ENCODE results near the gene AIFM2. TPM values are rescaled to one million over a fixed set of nuclear protein-coding genes. Genes with fewer than 3 reads are reported as not detected.

The AIFM2 gene
- total RNA-seq, 1 experiment from 2014 or later, result 31.1 TPM

GRCh38 chr10:70068925-70069324, 63.7 kb downstream of the AIFM2 start:
- BruUV-seq (replicated peaks), result no TSS peak
- TF ChIP-seq CTCF (IDR thresholded peaks at IDR 0.05; ENCODE audit: insufficient read depth in 1 of 2, low read depth in 1 of 2, low read length in 1 of 2, severe bottlenecking in 1 of 2, unreplicated experiment in 1 of 2), result no peak
- intact Hi-C loops (cut with micrococcal nuclease; ENCODE audit: unreplicated experiment), result no loop called here
- no peaks in the 10 kb centered on the region for H3K36me3 Mint-ChIP-seq (ENCODE audit: insufficient read depth, unreplicated experiment)
- Histone ChIP-seq H3K9me3 (no peaks in the 10 kb centered on the region), H3K4me3 (ENCODE audit: low read depth, low read length) (no peak overlapping the region), H3K27me3 (replicated peaks; ENCODE audit: control insufficient read depth, insufficient read depth, low read length) (no peaks in the 10 kb centered on the region; the same call in 1 of the 2 replicates), H3K36me3 (ENCODE audit: control insufficient read depth, insufficient read depth, low read length) (no peaks in the 10 kb centered on the region), H3K4me1 (no peaks in the 10 kb centered on the region)
- no peak overlapping the region for H3K4me3 Mint-ChIP-seq (ENCODE audit: unreplicated experiment)
- CTCF ChIA-PET, result interaction anchor here (1.5 kb wide), 1 partner anchor 78 kb away, joined by 6 read pairs; the partner anchor contains the start of gene TYSND1
- no peak overlapping the region for H3K27ac Mint-ChIP-seq (ENCODE audit: unreplicated experiment)
- DNase-seq, result no peak
- H3K4me1 Mint-ChIP-seq (ENCODE audit: low read depth, unreplicated experiment), result no peaks in the 10 kb centered on the region
- H3K27me3 Mint-ChIP-seq (ENCODE audit: insufficient read depth, unreplicated experiment), result peaks cover 10% of the 10 kb centered on the region
- no peaks in the 10 kb centered on the region for H3K9me3 Mint-ChIP-seq (ENCODE audit: unreplicated experiment)
- POLR2A ChIA-PET, result no interaction called here

- Histone ChIP-seq H3K4me3 (ENCODE audit: low read depth, low read length) (no peak overlapping the region), H3K4me1 (no peaks in the 10 kb centered on the region), H3K27me3 (replicated peaks; ENCODE audit: control insufficient read depth, insufficient read depth, low read length) (no peaks in the 10 kb centered on the region; the same call in 1 of the 2 replicates), H3K9me3 (no peaks in the 10 kb centered on the region), H3K36me3 (ENCODE audit: control insufficient read depth, insufficient read depth, low read length) (no peaks in the 10 kb centered on the region)
- Mint-ChIP-seq H3K9me3 (ENCODE audit: unreplicated experiment) (no peaks in the 10 kb centered on the region), H3K4me1 (ENCODE audit: low read depth, unreplicated experiment) (no peaks in the 10 kb centered on the region), H3K27me3 (ENCODE audit: insufficient read depth, unreplicated experiment) (peaks cover 16% of the 10 kb centered on the region), H3K36me3 (ENCODE audit: insufficient read depth, unreplicated experiment) (no peaks in the 10 kb centered on the region), H3K27ac (ENCODE audit: unreplicated experiment) (no peak overlapping the region), H3K4me3 (ENCODE audit: unreplicated experiment) (no peak overlapping the region)
- CTCF ChIA-PET, result interaction anchor here (1.5 kb wide), 1 partner anchor 79 kb away, joined by 6 read pairs; the partner anchor contains the start of gene TYSND1
- POLR2A ChIA-PET, result no interaction called here
- no peak for DNase-seq
- intact Hi-C loops (cut with micrococcal nuclease; ENCODE audit: unreplicated experiment), result no loop called here
- no TSS peak for BruUV-seq (replicated peaks)
- no peak for TF ChIP-seq CTCF (IDR thresholded peaks at IDR 0.05; ENCODE audit: insufficient read depth in 1 of 2, low read depth in 1 of 2, low read length in 1 of 2, severe bottlenecking in 1 of 2, unreplicated experiment in 1 of 2)
Observed at GRCh38 chr10:70067586-70067985, 65.0 kb downstream of the AIFM2 start.

- peaks cover 23% of the 10 kb centered on the region for H3K27me3 Mint-ChIP-seq (ENCODE audit: insufficient read depth, unreplicated experiment)
- H3K4me1 Mint-ChIP-seq (ENCODE audit: low read depth, unreplicated experiment), result no peaks in the 10 kb centered on the region
- H3K4me3 Mint-ChIP-seq (ENCODE audit: unreplicated experiment), result no peak overlapping the region
- Histone ChIP-seq H3K4me3 (ENCODE audit: low read depth, low read length) (no peak overlapping the region), H3K36me3 (ENCODE audit: control insufficient read depth, insufficient read depth, low read length) (no peaks in the 10 kb centered on the region), H3K27me3 (replicated peaks; ENCODE audit: control insufficient read depth, insufficient read depth, low read length) (no peaks in the 10 kb centered on the region; the same call in none of the 2 replicates), H3K9me3 (no peaks in the 10 kb centered on the region), H3K4me1 (no peaks in the 10 kb centered on the region)
- no peak for DNase-seq
- CTCF ChIA-PET, result no interaction called here
- no peak for TF ChIP-seq CTCF (IDR thresholded peaks at IDR 0.05; ENCODE audit: insufficient read depth in 1 of 2, low read depth in 1 of 2, low read length in 1 of 2, severe bottlenecking in 1 of 2, unreplicated experiment in 1 of 2)
- no peaks in the 10 kb centered on the region for H3K9me3 Mint-ChIP-seq (ENCODE audit: unreplicated experiment)
- intact Hi-C loops (cut with micrococcal nuclease; ENCODE audit: unreplicated experiment), result no loop called here
- no TSS peak for BruUV-seq (replicated peaks)
- POLR2A ChIA-PET, result no interaction called here
- H3K27ac Mint-ChIP-seq (ENCODE audit: unreplicated experiment), result no peak overlapping the region
- H3K36me3 Mint-ChIP-seq (ENCODE audit: insufficient read depth, unreplicated experiment), result no peaks in the 10 kb centered on the region
Observed at GRCh38 chr10:70066190-70066589, 66.4 kb downstream of the AIFM2 start.

Data from Caco-2 (cell line).